Cardiac muscle cell (in vitro differentiated cells and primary cell): ENCODE results near the gene NAA15. TPM values are rescaled to one million over a fixed set of nuclear protein-coding genes. Genes with fewer than 3 reads are reported as not detected.

Experiments
- DNase-seq, 2 donors: peaks; one replicate each; pipeline versions ENCODE4 v3.0.0 to v3.0.0-alpha.2; 2010 to 2017; ENCODE audit warnings: low read depth in 1 of 2, low spot score in 1 of 2
- H3K27ac ChIP-seq: fragments of 200-600 bp; sonication (generic); 2 replicates; pipeline ENCODE4 v1.5.1; 2016
- H3K27me3 ChIP-seq: fragments of 200-600 bp; sonication (generic); 2 replicates; pipeline ENCODE4 v1.6.0; 2016; ENCODE audit warnings: control low read depth
- H3K36me3 ChIP-seq: fragments of 200-600 bp; sonication (generic); 2 replicates; pipeline ENCODE4 v1.5.1; 2016; ENCODE audit warnings: control low read depth
- H3K4me1 ChIP-seq: fragments of 200-600 bp; sonication (generic); 2 replicates; pipeline ENCODE4 v1.8.1; 2017; ENCODE audit warnings: low read depth, mild to moderate bottlenecking, mixed run types
- H3K4me3 ChIP-seq: fragments of 200-600 bp; sonication (generic); 2 replicates; pipeline ENCODE4 v1.5.1; 2016; ENCODE audit warnings: mild to moderate bottlenecking
- H3K9me3 ChIP-seq: fragments of 200-600 bp; sonication (generic); 2 replicates; pipeline ENCODE4 v1.5.1; 2017; ENCODE audit warnings: low read depth, mild to moderate bottlenecking, control low read depth
- polyA plus RNA-seq: library from polyadenylated mRNA; unstranded; fragments of >200 nt; fragmentation: Nextera tagmentation; extraction: Ambion mirVana; gene quantifications from 2 replicates; pipeline ENCODE4 v1.2.1, GENCODE V29; 2016
- total RNA-seq: library from RNA; depleted of rRNA; stranded (reverse); fragments of >200 nt; gene quantifications from 2 replicates; pipeline ENCODE4 v1.2.3, GENCODE V29; 2016
- TF ChIP-seq, protein P1 (sequence below): IDR thresholded peaks from 2 replicates; pipeline ENCODE4 v1.5.1; 2012; ENCODE audit warnings: low read depth, mild to moderate bottlenecking, low read length

Gene NAA15
- total and polyA plus RNA-seq, 2 experiments from 2014 or later, result 16.4 to 24.0 TPM

DNA sequence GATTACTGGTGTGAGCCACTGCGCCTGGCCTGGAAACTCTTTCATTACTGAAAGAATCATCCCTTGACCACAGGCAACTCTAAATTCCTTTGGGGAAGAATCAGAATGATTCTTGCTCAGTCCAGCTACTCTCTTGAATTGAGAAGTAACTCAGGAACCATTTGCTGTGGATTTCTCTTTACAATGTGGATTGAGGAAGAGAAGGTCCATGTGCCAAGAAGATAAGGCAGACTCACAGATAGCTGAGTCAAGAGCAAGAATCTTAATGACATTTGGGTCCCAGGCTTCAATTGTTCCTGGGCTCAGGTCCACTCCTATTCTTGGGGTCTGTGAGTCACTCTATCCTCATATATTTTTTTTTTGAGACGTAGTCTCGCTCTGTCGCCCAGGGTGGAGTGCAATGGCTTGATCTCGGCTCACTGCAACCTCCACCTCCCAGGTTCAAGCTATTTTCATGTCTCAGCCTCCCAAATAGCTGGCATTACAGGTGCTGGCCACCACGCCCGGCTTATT is 15.1 kb upstream of the NAA15 start:
- no peaks in the 10 kb centered on the region for H3K4me1 ChIP-seq
- H3K9me3 ChIP-seq, result no peaks in the 10 kb centered on the region
- peaks cover 9% of the 10 kb centered on the region for H3K36me3 ChIP-seq
- TF ChIP-seq, protein P1, sequence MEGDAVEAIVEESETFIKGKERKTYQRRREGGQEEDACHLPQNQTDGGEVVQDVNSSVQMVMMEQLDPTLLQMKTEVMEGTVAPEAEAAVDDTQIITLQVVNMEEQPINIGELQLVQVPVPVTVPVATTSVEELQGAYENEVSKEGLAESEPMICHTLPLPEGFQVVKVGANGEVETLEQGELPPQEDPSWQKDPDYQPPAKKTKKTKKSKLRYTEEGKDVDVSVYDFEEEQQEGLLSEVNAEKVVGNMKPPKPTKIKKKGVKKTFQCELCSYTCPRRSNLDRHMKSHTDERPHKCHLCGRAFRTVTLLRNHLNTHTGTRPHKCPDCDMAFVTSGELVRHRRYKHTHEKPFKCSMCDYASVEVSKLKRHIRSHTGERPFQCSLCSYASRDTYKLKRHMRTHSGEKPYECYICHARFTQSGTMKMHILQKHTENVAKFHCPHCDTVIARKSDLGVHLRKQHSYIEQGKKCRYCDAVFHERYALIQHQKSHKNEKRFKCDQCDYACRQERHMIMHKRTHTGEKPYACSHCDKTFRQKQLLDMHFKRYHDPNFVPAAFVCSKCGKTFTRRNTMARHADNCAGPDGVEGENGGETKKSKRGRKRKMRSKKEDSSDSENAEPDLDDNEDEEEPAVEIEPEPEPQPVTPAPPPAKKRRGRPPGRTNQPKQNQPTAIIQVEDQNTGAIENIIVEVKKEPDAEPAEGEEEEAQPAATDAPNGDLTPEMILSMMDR, result no peak
- no peak for DNase-seq
- H3K27ac ChIP-seq, result no peak overlapping the region
- no peak overlapping the region for H3K4me3 ChIP-seq
- no peaks in the 10 kb centered on the region for H3K27me3 ChIP-seq

DNA sequence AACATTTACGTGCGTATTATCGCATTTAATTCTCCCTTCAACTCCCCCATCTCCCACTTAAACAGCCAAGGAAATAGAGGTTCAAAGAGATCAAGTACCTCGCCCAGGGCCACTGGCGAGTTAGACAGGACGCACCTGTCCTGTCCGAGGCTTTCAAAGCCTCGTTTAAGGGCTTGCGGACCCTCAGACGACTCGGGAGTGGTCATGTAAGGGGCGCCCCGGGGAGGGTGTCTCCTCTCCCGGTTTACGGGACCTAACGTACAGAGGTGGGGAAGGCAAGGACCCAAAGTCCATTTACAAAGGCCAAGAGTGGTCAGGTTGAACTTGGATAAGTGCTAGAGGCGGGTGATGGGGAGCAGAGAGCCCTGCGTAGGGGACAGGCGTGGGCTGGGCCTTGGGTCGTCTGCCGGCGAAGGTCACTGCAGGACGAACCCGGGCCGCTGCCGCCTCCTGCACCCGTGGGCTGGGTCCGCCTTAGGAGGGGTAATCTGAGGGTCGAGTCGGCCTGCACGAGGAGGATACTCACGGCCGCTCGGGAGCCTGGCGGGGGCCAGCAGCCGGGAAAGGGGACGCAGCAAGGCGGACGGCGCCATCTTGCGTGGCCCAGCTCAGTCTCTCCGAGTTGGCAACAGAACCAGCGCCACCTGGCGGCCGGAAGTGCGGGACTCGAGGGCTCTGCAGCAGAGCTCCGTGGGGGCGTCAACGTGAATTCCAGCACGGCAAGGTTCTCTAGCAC is 5.9 kb upstream of the NAA15 start:
- H3K27ac ChIP-seq, result peak overlapping the region; percentile 91
- H3K4me3 ChIP-seq, result peak overlapping the region; percentile 41
- peaks cover 22% of the 10 kb centered on the region for H3K36me3 ChIP-seq
- DNase-seq, result peak; percentile 94 to 97
- no peaks in the 10 kb centered on the region for H3K9me3 ChIP-seq
- no peaks in the 10 kb centered on the region for H3K27me3 ChIP-seq
- H3K4me1 ChIP-seq, result peaks cover 13% of the 10 kb centered on the region
- TF ChIP-seq, protein P1, result peak; percentile 95

- Histone ChIP-seq H3K27me3 (no peaks in the 10 kb centered on the region), H3K4me3 (peak overlapping the region; percentile 41), H3K4me1 (peaks cover 13% of the 10 kb centered on the region), H3K36me3 (peaks cover 21% of the 10 kb centered on the region), H3K9me3 (no peaks in the 10 kb centered on the region), H3K27ac (peak overlapping the region; percentile 16)
- DNase-seq, result no peak
- TF ChIP-seq, protein P1, result no peak
Measured at GRCh38 chr4:139295942-139296299, 5.4 kb upstream of the NAA15 start.

- Histone ChIP-seq H3K4me1 (peaks cover 13% of the 10 kb centered on the region), H3K27me3 (no peaks in the 10 kb centered on the region), H3K9me3 (no peaks in the 10 kb centered on the region), H3K4me3 (no peak overlapping the region), H3K36me3 (peaks cover 14% of the 10 kb centered on the region), H3K27ac (no peak overlapping the region)
- no peak for DNase-seq
- TF ChIP-seq, protein P1, result no peak
Measured at GRCh38 chr4:139297001-139297410, 4.3 kb upstream of the NAA15 start.

GRCh38 chr4:139299536-139299935 is 1.8 kb upstream of the NAA15 start:
- H3K27ac ChIP-seq, result peak overlapping the region; percentile 96

More at GRCh38 chr4:139299536-139299935, 1.8 kb upstream of the NAA15 start:
- Histone ChIP-seq H3K4me1 (peaks cover 24% of the 10 kb centered on the region), H3K4me3 (peak overlapping the region; percentile 82), H3K9me3 (no peaks in the 10 kb centered on the region), H3K36me3 (no peaks in the 10 kb centered on the region), H3K27me3 (no peaks in the 10 kb centered on the region)
- no peak for DNase-seq
- TF ChIP-seq, protein P1, result no peak
